Esophagus squamous epithelium (tissue), 5 donors: ENCODE data around the gene RBM46. TPM values are rescaled to one million over a fixed set of nuclear protein-coding genes. Genes with fewer than 3 reads are reported as not detected.

Source experiments
- DNase-seq: peaks from one replicate; lab custom pipeline; 2025; lab: John Stamatoyannopoulos, UW
- H3K27ac ChIP-seq, 4 donors: fragments of 200-600 bp; sonication (generic); one replicate each; pipeline ENCODE4 v1.5.1; 2016 to 2019; ENCODE audit warnings: mild to moderate bottlenecking in 1 of 4
- H3K27me3 ChIP-seq, 4 donors: fragments of 200-600 bp; sonication (generic); 1 replicate in 3 of 4; 2 replicates in 1 of 4; pipeline versions ENCODE4 v1.5.1 to v1.6.0; 2017 to 2021; ENCODE audit warnings: antibody characterized with exemption in 1 of 4
- H3K36me3 ChIP-seq, 3 donors: fragments of 200-600 bp; sonication (generic); one replicate each; pipeline ENCODE4 v1.5.1; 2016 to 2019
- H3K4me1 ChIP-seq, 3 donors: fragments of 200-600 bp; sonication (generic); one replicate each; pipeline ENCODE4 v1.5.1; 2017 to 2019
- H3K4me3 ChIP-seq, 4 donors: fragments of 200-600 bp; sonication (generic); 1 replicate in 3 of 4; 2 replicates in 1 of 4; pipeline ENCODE4 v1.5.1; 2016 to 2019; ENCODE audit warnings: mild to moderate bottlenecking in 2 of 4, moderate library complexity in 1 of 4
- H3K9me3 ChIP-seq, 3 donors: fragments of 200-600 bp; sonication (generic); one replicate each; pipeline ENCODE4 v1.5.1; 2016 to 2019
- CTCF ChIP-seq, 6 experiments: fragments of 450-650 bp in 4 of 6; fragments of 200-600 bp in 2 of 6; sonication (generic) in 2 of 6; IDR thresholded peaks; one replicate each; pipeline ENCODE4 v1.5.1; 2016 to 2019; ENCODE audit warnings: antibody characterized with exemption in 6 of 6, mild to moderate bottlenecking in 4 of 6, moderate library complexity in 4 of 6
- POLR2A ChIP-seq, 4 donors: fragments of 450-650 bp; IDR thresholded peaks; one replicate each; pipeline ENCODE4 v1.6.1; 2017; ENCODE audit warnings: antibody characterized with exemption in 4 of 4, mild to moderate bottlenecking in 4 of 4, moderate library complexity in 3 of 4
- WGBS, 2 donors: methylation state at CpG; one replicate each; pipeline ENCODE4 v1.1.5; 2018; 5-methylcytosine and 5-hydroxymethylcytosine counted together
- intact Hi-C: fragments of 100-400 bp; cut with DNase I; formaldehyde crosslinking; loops from one replicate; pipeline ENCODE4 v1.15.0; 2022
- small RNA-seq, 4 donors: library from RNA; depleted of rRNA; stranded (forward); fragments of <200 nt; gene quantifications; one replicate each; pipeline ENCODE3, GENCODE V24; 2016
- total RNA-seq, 4 donors: library from RNA; depleted of rRNA; stranded (reverse); fragments of >200 nt; gene quantifications; one replicate each; pipeline ENCODE4 v1.1.0, GENCODE V29; 2016
- donor health status: DM: yes; HTN: yes; CAD: no.

RBM46 gene
- total RNA-seq, 4 donors from 2014 or later = not detected

- 33 to 34% methylated on average over 8 of the region's 8 CpGs for WGBS, 2 donors
- Histone ChIP-seq H3K27ac (no peak overlapping the region), H3K4me3 (no peak overlapping the region), H3K4me1 (no peaks in the 10 kb centered on the region), H3K9me3 (peaks cover 0 to 19% (median 9%) of the 10 kb centered on the region in 3 donors), H3K36me3 (no peaks in the 10 kb centered on the region), H3K27me3 (no peaks in the 10 kb centered on the region)
- DNase-seq = no peak
- intact Hi-C loops = no loop called here
- TF ChIP-seq POLR2A (IDR thresholded peaks at IDR 0.05) (no peak), CTCF (IDR thresholded peaks at IDR 0.05) (no peak)
Observed at GRCh38 chr4:154877110-154877760, 96.2 kb downstream of the RBM46 start.

Small RNA genes within 50 kb of the gene (small RNA-seq; reads per million reads assigned to genes)
- gene RNU2-44P (0 to 0.14 (median 0) reads per million in 4 donors), gene RNU2-66P (0 reads per million in 4 donors)

Other genes starting within 250 kb of the RBM46 start
- gene PLRG1, start 230.9 kb upstream of the RBM46 start, total RNA-seq = 10 to 100 TPM; 47.1 to 60.5 (median 49.2) TPM
- gene FGB, start 218.3 kb upstream of the RBM46 start, total RNA-seq = not detected
- gene FGA, start 190.5 kb upstream of the RBM46 start, total RNA-seq = not detected
- not detected for gene FGG, start 168.6 kb upstream of the RBM46 start, total RNA-seq
- gene LRAT, start 37.3 kb upstream of the RBM46 start, total RNA-seq = under 1 TPM in 3 of 4 donors, not detected in 1; 0.19 to 0.88 (median 0.32) TPM